ENCODE results near the gene MYL5.
"Not testable (repeated sequence)": the region's sequence is repeated elsewhere in the genome, so short reads cannot be mapped to it uniquely, and the experiment has no call there.

The MYL5 gene

GRCh38 chr4:727576-727975 lies 53.2 kb downstream of the MYL5 start:
- Histone ChIP-seq H3K9me3 (ENCODE audit: control insufficient read depth, low read length) (no peaks in the 10 kb centered on the region), H3K4me1 (ENCODE audit: control insufficient read depth, insufficient read depth, low read length, poor library complexity, severe bottlenecking) (no peaks in the 10 kb centered on the region), H3K27me3 (replicated peaks; ENCODE audit: control insufficient read depth, insufficient read depth, low read length, poor library complexity, severe bottlenecking) (no peaks in the 10 kb centered on the region), H3K4me3 (ENCODE audit: insufficient read depth, low read depth, low read length, poor library complexity, severe bottlenecking) (no peak overlapping the region), H3K36me3 (ENCODE audit: control insufficient read depth, insufficient read depth, low read length) (peaks cover 10% of the 10 kb centered on the region), H3K27ac (ENCODE audit: insufficient read depth, low read length, poor library complexity, severe bottlenecking) (no peak overlapping the region)
- DNase-seq, result no peak

- peaks cover 26% of the 10 kb centered on the region for H3K36me3 ChIP-seq (ENCODE audit: control insufficient read depth, insufficient read depth, low read length)
- no peak overlapping the region for H3K27ac ChIP-seq (ENCODE audit: insufficient read depth, low read length, poor library complexity, severe bottlenecking)
- no peaks in the 10 kb centered on the region for H3K9me3 ChIP-seq (ENCODE audit: control insufficient read depth, low read length)
- H3K4me1 ChIP-seq (ENCODE audit: control insufficient read depth, insufficient read depth, low read length, poor library complexity, severe bottlenecking), result no peaks in the 10 kb centered on the region
- no peak overlapping the region for H3K4me3 ChIP-seq (ENCODE audit: insufficient read depth, low read depth, low read length, poor library complexity, severe bottlenecking)
- DNase-seq, result no peak
- H3K27me3 ChIP-seq (replicated peaks; ENCODE audit: control insufficient read depth, insufficient read depth, low read length, poor library complexity, severe bottlenecking), result no peaks in the 10 kb centered on the region
Observed at GRCh38 chr4:729336-730315, 55.3 kb downstream of the MYL5 start.

- Histone ChIP-seq H3K9me3 (ENCODE audit: control insufficient read depth, low read length) (no peaks in the 10 kb centered on the region), H3K27me3 (replicated peaks; ENCODE audit: control insufficient read depth, insufficient read depth, low read length, poor library complexity, severe bottlenecking) (no peaks in the 10 kb centered on the region), H3K4me3 (ENCODE audit: insufficient read depth, low read depth, low read length, poor library complexity, severe bottlenecking) (no peak overlapping the region), H3K4me1 (ENCODE audit: control insufficient read depth, insufficient read depth, low read length, poor library complexity, severe bottlenecking) (no peaks in the 10 kb centered on the region), H3K36me3 (ENCODE audit: control insufficient read depth, insufficient read depth, low read length) (peaks cover 31% of the 10 kb centered on the region), H3K27ac (ENCODE audit: insufficient read depth, low read length, poor library complexity, severe bottlenecking) (no peak overlapping the region)
- DNase-seq, result no peak
Observed at GRCh38 chr4:730511-730910, 56.2 kb downstream of the MYL5 start.

- H3K4me1 ChIP-seq (ENCODE audit: control insufficient read depth, insufficient read depth, low read length, poor library complexity, severe bottlenecking); H3K4me3 ChIP-seq (ENCODE audit: insufficient read depth, low read depth, low read length, poor library complexity, severe bottlenecking); H3K9me3 ChIP-seq (ENCODE audit: control insufficient read depth, low read length); H3K27ac ChIP-seq (ENCODE audit: insufficient read depth, low read length, poor library complexity, severe bottlenecking); H3K27me3 ChIP-seq (replicated peaks; ENCODE audit: control insufficient read depth, insufficient read depth, low read length, poor library complexity, severe bottlenecking); DNase-seq: not testable (repeated sequence)
- H3K36me3 ChIP-seq (ENCODE audit: control insufficient read depth, insufficient read depth, low read length), result peaks cover 31% of the 10 kb centered on the region
Observed at GRCh38 chr4:730946-731904, 56.9 kb downstream of the MYL5 start.

Data from effector memory CD4-positive, alpha-beta T cell (primary cell).